NCI-H1417 (cell line): ENCODE results near the gene RPS21.

Experiments used
- DNase-seq, 3 experiments: peaks; one replicate each; lab custom pipeline; 2025; lab: John Stamatoyannopoulos, UW

Gene RPS21

DNA sequence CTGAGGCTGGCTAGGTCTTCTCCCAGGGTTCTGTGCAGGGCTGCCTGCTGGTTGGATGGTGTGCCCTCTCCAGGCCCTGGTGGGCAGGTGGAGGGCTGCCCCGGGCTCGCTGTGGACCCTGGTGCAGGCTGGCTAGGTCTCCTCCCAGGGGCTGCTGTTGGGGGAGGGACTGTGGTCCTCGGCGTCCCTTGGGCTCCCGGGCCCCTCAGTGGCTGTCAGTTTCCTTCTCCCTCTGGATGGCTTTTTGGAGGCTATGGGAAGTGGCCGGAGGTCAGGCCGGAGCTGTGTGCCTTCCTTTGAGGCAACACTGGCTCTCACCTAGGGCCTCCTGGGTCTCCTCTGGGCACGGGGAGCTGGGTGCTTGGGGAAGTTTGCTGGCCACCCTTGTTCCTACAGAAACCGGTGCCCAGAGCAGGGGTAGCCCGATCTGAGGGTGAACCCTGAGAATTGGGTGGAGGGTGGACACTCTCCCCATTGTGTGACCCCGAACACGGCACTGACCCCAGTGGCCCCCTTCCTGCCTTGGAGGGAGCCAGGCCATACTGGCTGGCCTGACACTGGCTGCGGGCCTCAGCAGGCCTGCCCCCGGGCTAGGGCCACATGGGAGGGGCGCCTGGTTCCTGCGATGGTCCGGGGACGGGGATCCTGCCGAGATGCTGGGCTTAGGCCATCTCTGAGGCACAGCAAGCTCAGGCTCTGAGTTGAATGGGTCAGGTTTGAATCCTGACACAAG is 24.0 kb downstream of the RPS21 start:
- DNase-seq: no peak

DNA sequence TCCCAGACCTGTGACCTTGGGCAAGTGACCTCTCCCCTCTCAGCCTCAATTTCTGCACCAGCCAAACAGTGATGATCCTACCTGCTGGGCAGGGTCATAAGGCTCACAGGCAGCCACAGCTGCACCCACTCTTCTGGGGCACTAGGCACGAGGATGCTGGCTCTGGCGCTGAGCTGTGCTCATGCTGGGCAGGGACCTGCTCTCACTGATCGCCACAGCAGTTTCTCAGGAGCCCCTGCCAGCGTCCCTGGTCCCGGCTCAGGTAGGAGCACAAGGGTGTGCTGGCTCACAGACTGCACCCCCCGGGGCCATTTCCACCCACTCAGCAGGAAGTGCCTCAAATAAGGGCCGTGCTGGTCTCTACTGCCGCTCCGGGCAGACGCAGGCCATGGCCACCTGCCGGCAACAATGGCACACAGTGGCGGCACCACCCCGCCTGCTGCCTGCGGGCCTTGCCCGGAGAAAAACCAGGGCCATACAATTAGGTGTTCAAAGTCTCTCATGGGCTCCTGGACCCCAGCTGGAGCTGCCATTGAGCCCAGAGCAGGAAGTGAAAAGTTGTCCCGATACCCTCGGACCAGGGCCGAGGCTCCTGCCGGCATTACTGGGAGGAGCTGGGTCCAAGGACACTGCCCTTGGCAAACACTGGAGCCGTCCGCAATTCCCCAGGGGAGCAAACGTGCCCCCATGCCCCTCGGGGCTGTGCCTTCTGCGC is 24.7 kb downstream of the RPS21 start:
- DNase-seq: peak in 2 of 3 experiments; percentile 83

DNA sequence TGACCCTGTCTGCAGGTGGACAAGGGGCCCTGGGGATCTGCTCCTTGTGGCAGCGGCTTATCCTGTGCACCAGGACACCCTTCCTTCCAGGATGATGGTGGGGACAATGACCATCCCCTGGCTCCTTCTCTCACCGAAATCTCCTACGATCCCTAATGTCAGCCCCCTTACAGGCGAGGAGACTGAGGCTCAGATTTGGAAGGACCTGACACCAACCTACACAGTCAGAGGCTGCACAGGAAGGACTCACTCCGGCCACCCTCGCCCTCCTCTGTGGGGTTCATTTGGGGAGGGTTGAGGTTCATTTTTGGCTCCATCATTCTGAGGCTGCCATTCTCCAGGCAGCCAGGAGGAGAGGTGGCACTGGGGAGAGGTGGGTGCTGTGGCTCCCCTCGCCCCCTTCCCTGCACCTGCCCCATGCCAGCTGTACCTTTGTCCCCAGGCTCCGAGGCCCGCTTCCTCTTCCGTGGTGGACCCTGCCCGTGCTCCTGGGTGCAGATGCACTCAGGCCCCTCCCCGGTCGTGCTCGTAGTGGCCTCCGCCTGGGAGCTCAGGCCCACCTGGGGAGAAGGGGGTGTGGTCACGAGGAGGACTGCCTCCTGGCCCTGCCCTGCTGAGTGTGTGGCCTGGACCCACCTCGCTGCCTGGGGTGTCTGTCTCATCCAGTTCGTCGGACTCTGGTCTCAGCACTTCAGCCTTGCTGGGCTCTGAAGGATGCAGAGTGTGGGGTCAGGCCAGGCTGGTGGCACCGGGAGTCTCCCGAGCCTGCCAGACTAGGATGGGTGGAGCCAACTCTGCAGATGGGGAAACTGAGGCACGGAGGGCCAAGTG is 25.5 kb downstream of the RPS21 start:
- DNase-seq: peak; percentile 31 to 62 (median 46)

DNA sequence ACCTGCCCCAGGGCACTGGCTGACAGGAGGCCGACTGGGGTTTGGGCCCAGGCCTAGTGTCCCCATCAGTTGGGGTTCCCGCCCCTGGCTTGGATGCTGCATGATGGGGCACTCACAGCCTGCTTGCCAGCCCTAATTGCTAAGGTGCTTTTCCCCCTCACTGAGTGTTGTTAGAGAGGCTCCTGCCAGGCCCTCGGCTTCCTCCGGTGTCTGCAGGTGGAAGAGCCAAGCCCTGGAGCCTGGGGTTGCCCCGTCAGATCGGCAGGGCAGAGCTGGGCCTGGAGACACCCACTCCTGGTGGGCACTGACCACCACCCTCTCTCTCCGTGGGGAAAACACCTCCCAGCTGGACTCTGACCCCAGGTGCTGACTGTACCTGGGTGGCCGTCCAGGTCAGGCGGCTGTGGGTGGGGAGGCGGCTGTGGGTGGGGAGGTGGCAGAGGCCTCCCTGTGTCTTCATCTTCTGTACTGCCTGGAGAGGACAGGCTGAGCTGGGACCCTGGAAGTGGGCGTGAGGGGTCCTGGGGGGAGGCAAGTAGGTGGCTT is 26.2 kb downstream of the RPS21 start:
- DNase-seq: no peak

DNA sequence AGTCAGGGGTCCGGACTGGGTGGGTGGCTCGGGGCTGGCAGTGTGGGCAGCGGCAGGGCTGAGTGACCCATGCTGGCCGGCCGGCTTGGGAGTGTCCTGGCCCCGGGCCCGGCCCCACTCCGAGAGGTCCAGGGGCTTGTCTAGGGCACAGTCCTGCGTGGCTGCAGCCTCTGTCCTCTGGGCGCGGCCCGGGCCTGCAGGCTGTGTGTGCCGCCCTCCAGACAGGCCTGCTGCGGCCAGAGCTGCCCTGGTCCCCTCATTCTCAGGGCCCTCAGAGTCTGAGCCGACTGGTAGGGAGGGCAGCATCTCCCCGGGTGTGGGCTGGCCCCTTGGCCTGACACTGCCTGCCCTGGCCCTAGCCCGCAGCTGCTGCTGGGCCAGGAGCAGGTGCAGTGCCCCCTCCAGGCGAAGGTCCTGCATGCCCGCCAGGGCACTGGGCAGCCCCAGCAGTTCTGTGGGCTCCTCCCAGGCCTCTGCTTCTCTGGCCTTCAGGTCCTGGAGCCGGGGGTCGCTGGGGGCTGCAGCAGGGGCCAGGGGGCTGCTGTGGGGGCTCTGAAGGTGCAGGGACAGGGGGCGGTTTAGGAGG is 27.1 kb downstream of the RPS21 start:
- DNase-seq: no peak

DNA sequence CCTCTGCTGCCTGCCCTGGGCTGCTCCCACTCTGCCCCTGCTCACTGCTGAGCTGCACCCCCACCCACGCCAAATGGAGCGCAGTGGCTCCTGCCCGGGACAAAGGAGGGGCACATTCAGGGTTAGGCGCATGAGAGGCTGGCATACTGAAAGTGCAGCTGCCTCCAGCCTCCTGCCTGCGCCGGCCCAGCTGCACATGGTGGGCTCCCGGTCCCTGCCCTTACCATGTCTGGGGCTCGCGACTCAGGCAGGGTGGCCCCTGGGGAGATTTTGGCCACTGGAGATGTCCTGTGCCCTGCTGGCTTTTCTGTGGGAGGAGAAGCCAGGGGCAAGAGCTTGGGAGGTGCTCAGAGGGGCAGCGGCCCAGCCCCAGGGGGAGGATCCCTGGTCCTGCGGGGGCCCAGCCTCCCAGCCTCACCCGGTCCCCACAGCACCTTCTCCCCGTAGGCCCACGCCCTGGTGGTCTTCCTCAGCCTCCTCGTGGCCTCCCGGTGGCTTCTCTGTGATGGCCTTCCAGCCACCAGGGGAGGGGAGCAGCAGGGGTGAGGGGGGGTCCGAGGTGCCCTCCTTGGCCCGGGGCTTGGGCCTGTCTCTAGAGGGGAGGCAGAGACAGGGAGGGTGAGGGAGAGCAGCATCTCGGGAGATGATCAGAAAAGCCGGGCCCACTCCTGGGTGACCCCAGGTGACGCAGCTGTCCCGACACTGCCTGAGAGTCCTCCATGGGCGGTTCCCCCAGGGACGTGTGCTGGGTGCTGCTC is 28.6 kb downstream of the RPS21 start:
- no peak for DNase-seq

DNA sequence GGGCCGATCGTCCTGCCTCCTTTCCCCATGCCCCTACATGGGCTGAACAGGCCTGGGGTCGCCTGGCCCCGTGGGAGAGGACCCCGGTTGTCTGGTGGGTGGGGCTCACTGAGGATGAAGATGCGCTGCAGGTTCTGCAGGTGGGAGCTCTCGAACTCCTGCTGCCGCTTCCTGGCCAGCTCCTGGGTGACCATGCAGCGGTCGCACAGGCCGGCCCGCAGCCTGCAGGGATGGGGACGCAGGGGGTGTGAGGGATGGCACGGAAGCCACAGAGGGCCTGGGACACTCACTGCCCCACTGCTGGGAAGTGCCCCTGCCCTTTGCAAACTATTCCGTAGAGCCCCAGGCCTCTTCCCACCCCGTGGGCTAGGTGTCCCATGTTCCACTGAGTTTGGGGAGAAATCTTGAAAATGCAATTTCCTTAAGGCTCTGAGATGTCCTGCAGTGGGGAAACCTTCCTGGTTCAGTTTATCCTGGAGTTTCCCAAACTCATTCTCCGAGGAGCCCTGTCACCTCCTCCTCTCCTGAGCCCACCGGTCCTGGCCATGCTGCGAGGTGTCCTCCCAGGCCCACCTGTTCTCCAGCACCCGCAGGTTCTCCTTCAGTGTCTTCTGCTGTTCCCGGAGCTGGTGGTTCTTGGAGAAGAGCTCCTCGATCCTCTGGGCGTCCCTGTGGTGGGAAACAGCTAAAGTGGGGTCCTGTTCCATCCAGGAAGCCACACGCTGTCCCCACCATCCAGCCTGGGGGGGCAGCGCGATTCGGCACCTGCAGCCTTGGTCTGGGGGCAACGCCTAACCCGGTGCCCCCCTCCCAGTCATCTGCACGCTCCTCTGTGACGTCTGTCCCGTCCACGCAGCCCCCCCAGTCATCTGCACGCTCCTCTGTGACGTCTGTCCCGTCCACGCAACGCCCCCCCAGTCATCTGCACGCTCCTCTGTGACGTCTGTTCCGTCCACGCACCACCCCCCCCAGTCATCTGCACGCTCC is 30.0 kb downstream of the RPS21 start:
- DNase-seq: no peak

DNA sequence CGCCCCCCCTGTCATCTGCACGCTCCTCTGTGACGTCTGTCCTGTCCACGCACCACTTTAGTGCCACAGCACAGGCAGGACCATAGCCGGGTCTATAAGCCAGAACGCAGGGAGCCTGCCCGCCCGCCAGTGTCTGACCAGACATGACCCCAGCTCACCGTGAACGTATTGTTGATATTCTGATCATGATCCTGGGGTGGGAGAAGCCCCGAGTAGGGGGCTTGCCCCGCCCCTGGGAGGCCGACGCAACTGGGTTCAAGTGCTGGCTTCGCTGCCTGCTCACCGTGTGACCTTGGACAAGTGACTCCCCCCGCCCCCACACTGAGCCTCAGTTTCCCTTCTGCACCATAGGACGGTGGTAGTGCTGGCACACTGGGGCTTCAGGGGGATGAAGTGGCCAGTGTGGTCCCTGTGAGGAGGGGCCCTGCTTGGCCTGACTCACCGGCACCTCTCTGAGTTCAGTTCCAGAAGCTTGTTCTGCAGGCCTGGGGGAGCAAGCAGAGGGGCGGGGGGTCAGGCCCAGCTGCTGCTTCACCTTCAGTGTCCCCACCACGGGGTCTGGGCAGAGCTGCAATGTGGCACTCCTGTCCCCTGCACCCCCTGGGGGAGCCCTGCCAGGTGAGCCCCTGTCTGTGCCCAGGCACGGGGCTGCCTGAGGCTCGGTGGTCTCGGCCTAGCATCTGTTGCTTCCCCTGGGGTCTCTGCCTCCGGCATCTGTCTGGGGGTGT is 31.2 kb downstream of the RPS21 start:
- DNase-seq: no peak

DNA sequence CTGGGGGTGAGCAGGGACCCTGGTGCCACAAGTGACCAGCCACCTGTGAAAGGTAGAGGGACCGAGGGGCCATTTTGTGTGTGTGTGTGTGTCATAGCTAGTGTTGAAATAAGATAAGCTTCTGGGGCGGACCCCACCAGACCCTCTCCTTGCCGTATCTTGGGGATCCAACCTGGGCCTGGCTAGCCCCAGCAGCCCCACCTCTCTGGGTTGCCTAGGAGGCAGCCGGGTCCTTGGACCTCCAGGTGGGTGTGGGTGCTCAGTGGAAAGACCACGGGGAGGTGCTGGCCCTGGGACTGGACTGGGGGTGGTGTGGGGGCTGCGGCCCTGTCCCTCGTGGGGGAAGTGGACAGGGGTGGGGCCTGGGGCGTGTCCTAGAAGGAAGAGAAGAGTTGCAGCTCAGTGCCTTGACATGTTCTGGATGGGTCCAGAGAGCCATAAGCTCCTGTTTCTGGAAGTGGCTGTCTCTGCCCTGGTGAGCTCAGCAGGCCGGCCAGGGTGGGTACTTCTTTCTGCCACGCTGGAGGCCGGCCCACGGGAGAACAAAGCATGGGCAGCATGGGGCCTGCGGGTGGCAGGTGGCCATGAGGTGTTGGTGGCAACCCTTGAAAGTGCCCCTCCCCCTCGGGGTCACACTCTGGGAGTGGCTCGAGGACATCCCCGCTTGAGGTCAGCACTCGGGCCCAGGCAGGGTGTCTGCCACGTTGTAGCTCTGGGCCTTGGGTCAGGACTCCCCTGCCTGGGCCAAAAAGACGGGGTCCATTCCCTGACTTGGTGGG is 32.0 kb downstream of the RPS21 start:
- no peak for DNase-seq

DNA sequence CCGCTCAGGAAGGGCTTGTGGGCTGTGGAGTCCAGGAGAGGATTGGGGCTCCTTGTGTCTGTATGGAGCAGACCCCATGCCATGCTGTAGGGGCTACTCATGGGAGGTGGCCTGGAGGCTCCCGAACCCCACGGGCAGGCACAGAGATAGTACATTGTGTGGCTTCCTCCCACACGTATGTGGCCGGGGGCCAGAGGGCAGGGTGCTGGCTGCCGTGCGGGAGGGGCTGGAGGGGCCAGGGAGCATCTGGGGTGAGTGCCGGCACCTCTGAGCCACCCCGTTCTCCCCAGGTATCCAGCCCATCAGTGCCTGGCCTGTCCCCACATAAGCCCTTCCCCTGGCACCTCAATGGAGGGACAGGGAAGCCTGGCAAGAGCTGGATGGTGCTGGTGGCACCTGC is 32.9 kb downstream of the RPS21 start:
- no peak for DNase-seq

DNA sequence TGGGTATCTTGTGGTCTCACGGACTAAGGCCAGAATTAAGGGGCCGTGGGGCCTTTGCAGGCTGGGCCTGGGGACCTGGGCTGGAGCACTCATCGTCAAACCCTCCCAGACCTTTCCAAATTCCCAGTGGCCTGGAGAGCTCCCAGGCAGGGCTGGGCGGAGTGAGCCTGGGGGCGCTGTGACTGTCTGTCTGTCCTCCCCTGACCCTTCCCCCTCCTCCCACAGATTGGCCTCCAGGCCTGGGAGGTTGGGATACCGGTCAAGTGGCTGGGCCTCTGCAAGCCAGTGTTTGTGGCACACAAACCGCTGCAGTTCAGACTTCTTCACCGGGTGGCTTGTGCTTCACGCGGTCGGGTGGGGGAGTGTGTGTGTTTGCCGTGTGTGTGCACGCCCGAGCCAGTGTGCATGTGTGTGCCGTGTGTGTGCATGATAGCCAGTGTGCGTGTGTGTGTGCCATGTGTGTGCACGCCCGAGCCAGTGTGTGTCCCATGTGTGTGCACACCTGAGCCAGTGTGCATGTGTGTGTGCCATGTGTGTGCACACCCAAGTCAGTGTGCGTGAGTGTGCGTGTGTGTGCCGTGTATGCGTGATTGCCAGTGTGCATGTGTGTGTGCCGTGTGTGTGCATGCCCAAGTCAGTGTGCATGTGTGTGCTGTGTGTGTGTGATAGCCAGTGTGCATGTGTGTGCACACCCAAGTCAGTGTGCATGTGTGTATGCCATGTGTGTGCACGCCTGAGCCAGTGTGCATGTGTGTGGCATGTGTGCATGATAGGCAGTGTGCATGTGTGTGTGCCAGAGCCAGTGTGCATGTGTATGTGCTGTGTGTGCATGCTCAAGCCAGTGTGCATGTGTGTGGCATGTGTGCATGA is 34.2 kb downstream of the RPS21 start:
- no peak for DNase-seq

DNA sequence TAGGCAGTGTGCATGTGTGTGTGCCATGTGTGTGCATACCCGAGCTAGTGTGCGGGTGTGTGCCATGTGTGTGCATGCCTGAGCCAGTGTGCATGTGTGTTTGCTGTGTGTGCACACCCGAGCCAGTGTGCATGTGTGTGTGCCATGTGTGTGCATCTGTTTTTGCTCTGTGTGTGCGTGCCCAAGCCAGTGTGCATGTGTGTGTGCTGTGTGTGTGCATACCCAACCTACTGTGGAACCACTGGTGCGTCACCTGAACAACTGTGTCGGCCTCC is 34.8 kb downstream of the RPS21 start:
- no peak for DNase-seq

DNA sequence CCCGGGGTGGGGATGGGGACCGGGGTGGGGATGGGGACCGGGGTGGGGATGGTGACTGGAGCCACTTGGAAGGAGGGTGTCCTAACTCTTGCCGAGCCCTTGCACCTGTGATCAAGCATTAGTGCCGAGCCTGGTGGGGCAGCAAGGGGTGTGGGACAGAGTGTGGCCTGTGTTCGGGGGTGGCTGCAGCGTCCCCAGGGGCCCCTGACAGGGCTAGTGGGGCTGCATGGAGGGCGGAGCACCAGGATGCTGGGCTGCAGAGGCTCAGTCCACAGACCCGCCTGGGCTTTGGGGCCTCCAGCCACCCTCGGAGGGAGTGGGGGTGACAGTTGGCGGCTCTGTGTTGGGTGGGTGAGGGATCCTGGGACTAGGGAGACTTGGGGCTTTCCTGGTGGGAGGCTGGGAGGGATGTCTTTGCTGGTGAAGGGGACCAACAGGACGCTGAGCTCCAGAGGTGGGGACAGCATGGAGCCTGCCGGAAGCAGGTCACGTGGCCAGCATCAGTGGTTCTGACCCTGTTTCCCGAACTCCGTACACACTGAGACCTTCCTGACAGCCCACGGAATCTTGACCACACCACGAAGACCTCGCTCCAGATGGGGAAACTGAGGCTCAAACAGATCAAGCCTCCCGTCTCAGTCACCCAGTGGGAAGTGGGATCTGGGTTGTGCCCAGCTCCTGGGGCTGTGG is 35.9 kb downstream of the RPS21 start:
- DNase-seq: no peak

DNA sequence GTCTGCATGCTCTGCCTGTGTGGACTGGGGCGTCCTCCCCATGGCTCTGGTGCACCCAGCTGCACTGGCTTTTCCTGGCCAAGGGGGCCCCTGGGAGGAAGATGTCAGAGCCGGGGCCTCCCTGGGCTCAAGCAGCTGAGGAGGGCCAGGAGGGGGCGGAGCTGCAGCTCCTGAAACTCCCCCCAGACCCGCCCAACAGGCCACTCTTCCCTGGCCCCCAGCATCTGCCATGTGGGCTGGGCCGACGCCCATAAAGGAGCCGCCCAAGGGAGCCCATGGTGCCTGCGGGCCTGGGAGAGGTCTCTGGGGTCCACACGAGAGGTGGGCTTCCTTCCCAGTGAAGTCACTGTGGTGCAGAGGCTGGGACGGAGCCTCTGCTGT is 36.4 kb downstream of the RPS21 start:
- no peak for DNase-seq

DNA sequence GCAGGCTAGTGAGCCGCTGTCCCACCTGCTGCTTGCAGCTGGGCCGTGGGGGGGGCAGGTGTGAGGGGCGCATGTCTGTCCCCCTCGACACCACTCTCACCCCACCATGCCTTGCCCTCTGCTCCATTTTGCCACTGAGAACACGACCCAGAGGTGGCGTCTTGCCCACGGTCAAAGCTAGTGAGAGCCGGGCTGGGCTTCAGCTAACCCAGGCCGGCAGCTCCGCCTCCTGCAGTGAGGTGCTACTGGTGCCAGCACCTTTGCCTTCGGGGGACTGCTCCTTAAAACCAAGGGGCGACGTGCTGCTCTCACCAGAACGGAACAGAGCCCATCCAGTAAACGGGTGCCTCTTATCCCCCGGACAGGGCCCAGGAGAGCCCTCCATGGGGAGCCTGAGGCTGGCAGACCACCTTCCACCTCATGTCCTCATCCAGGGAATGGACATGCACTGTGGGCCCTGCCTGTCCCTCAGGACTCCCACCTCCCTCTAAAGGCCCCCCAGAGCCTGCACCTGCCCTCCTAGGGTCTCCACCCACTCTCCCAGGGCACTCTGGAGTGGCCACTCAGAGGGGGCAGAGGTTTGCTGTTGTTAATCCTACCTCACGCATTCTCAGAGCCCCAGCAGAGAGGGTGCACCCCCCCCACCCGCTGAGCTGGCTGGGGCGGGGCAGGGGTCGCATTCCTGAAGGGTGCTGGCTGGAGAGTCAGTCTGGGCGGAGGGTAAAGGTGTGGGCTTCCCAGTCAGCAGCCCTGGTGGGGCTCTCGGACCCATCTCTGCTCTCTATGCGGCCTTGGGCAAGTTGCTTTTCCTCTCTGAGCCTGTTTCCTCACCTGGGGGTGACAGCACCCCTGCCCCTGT is 37.6 kb downstream of the RPS21 start:
- DNase-seq: no peak

DNA sequence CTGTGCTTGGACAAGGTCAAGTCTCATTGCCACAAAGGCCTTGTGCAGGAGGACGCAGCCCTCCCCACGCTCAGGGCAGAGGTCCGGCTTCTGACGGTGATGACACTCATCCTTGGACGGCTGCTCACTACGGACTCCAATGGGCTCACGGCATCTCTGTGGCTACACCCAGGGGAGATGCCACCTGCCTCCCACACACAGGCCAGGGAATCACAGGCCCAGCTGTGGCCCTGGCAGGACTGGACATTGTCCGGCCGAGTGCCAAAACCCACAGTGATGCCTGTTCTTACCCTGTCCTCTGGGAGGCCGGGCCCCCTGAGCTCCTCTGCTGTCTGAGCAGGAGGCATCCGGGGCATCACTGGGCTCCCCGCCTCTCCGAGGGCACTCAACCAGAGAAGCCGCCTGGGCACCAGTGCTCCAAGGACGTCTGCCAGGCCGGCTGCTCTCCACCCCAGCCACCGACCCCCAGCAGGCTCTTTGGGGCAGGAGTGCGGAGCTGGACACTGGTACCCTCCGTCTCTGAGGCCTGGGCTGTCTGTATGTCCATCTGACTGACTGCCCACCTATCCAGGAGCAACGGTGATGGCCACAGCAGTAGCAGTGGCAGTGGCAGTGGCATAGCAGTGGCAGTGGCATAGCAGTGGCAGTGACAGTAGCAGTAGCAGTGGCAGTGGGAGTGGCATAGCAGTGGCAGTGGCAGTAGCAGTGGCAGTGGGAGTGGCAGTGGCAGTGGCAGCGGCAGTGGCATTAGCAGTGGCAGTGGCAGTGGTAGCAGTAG is 38.6 kb downstream of the RPS21 start:
- no peak for DNase-seq
